Measurements from ENCODE around the gene ARPP19.
"Not testable (repeated sequence)": the region's sequence is repeated elsewhere in the genome, so short reads cannot be mapped to it uniquely, and the experiment has no call there.

Gene ARPP19

GRCh38 chr15:52521682-52522081, 47.1 kb downstream of the ARPP19 start:
- H3K4me3 ChIP-seq (ENCODE audit: low read depth, low read length): no peak overlapping the region
- TF ChIP-seq CTCF (IDR thresholded peaks at IDR 0.05; ENCODE audit: low read depth, low read length) (no peak), MYC (IDR thresholded peaks at IDR 0.05; ENCODE audit: low read depth, low read length) (no peak), MAX (IDR thresholded peaks at IDR 0.05; ENCODE audit: low read depth, low read length) (no peak), POLR2A (IDR thresholded peaks at IDR 0.05; ENCODE audit: extremely low read depth, insufficient read length) (no peak)
- DNase-seq (ENCODE audit: low read depth): no peak

GRCh38 chr15:52520421-52520820, 48.4 kb downstream of the ARPP19 start:
- DNase-seq (ENCODE audit: low read depth): no peak
- H3K4me3 ChIP-seq (ENCODE audit: low read depth, low read length): no peak overlapping the region
- TF ChIP-seq CTCF (IDR thresholded peaks at IDR 0.05; ENCODE audit: low read depth, low read length): no peak
- no peak for TF ChIP-seq MAX (IDR thresholded peaks at IDR 0.05; ENCODE audit: low read depth, low read length)
- TF ChIP-seq MYC (IDR thresholded peaks at IDR 0.05; ENCODE audit: low read depth, low read length): no peak
- no peak for TF ChIP-seq POLR2A (IDR thresholded peaks at IDR 0.05; ENCODE audit: extremely low read depth, insufficient read length)

- no peak for TF ChIP-seq MAX (IDR thresholded peaks at IDR 0.05; ENCODE audit: low read depth, low read length)
- TF ChIP-seq MYC (IDR thresholded peaks at IDR 0.05; ENCODE audit: low read depth, low read length): no peak
- TF ChIP-seq POLR2A (IDR thresholded peaks at IDR 0.05; ENCODE audit: extremely low read depth, insufficient read length): no peak
- peak; percentile 9 for DNase-seq (ENCODE audit: low read depth)
- H3K4me3 ChIP-seq (ENCODE audit: low read depth, low read length): no peak overlapping the region
Observed at GRCh38 chr15:52518487-52519371, 50.1 kb downstream of the ARPP19 start.

GRCh38 chr15:52517014-52517413, 51.8 kb downstream of the ARPP19 start:
- TF ChIP-seq CTCF (IDR thresholded peaks at IDR 0.05; ENCODE audit: low read depth, low read length) (no peak), POLR2A (IDR thresholded peaks at IDR 0.05; ENCODE audit: extremely low read depth, insufficient read length) (no peak), MAX (IDR thresholded peaks at IDR 0.05; ENCODE audit: low read depth, low read length) (no peak), MYC (IDR thresholded peaks at IDR 0.05; ENCODE audit: low read depth, low read length) (no peak)
- DNase-seq (ENCODE audit: low read depth): no peak
- H3K4me3 ChIP-seq (ENCODE audit: low read depth, low read length): no peak overlapping the region

- H3K4me3 ChIP-seq (ENCODE audit: low read depth, low read length): no peak overlapping the region
- no peak for DNase-seq (ENCODE audit: low read depth)
- TF ChIP-seq CTCF (IDR thresholded peaks at IDR 0.05; ENCODE audit: low read depth, low read length): no peak
- TF ChIP-seq POLR2A (IDR thresholded peaks at IDR 0.05; ENCODE audit: extremely low read depth, insufficient read length): no peak
- TF ChIP-seq MAX (IDR thresholded peaks at IDR 0.05; ENCODE audit: low read depth, low read length): no peak
- no peak for TF ChIP-seq MYC (IDR thresholded peaks at IDR 0.05; ENCODE audit: low read depth, low read length)
Observed at GRCh38 chr15:52515343-52515742, 53.5 kb downstream of the ARPP19 start.

- no peak overlapping the region for H3K4me3 ChIP-seq (ENCODE audit: low read depth, low read length)
- DNase-seq (ENCODE audit: low read depth): no peak
- TF ChIP-seq MYC (IDR thresholded peaks at IDR 0.05; ENCODE audit: low read depth, low read length) (no peak), POLR2A (IDR thresholded peaks at IDR 0.05; ENCODE audit: extremely low read depth, insufficient read length) (no peak), CTCF (IDR thresholded peaks at IDR 0.05; ENCODE audit: low read depth, low read length) (no peak), MAX (IDR thresholded peaks at IDR 0.05; ENCODE audit: low read depth, low read length) (no peak)
Observed at GRCh38 chr15:52514482-52514881, 54.3 kb downstream of the ARPP19 start.

- not testable (repeated sequence) for H3K4me3 ChIP-seq (ENCODE audit: low read depth, low read length); DNase-seq (ENCODE audit: low read depth)
Observed at GRCh38 chr15:52512869-52513268, 56.0 kb downstream of the ARPP19 start.
